Thoracic aorta (tissue), 2 donors: ENCODE data around the gene ZNF385C. TPM values are rescaled to one million over a fixed set of nuclear protein-coding genes. Genes with fewer than 3 reads are reported as not detected.

Source experiments
- ATAC-seq: fragments of 150-250 bp; one replicate; pipeline ENCODE4 v1.8.0; 2017; ENCODE audit warnings: low read depth; ENCODE audit not compliant: insufficient number of reproducible peaks, low FRiP score
- DNase-seq: peaks from one replicate; pipeline ENCODE4 v3.0.0-alpha.2; 2020; ENCODE audit warnings: low spot score
- H3K27ac ChIP-seq, 2 donors: fragments of 200-600 bp; sonication (generic); 1 replicate in 1 of 2; 2 replicates in 1 of 2; pipeline ENCODE4 v1.5.1; 2016; ENCODE audit warnings: mild to moderate bottlenecking in 2 of 2, moderate library complexity in 2 of 2
- H3K27me3 ChIP-seq: fragments of 200-600 bp; sonication (generic); replicated peaks from 2 replicates; pipeline ENCODE4 v1.6.0; 2016; ENCODE audit warnings: mild to moderate bottlenecking; ENCODE audit not compliant: insufficient read depth
- H3K36me3 ChIP-seq: fragments of 200-600 bp; sonication (generic); one replicate; pipeline ENCODE4 v1.5.1; 2016
- H3K4me1 ChIP-seq, 2 donors: fragments of 200-600 bp; sonication (generic); 1 replicate in 1 of 2; 2 replicates in 1 of 2; pipeline versions ENCODE4 v1.5.1 to v1.6.0; 2016; ENCODE audit warnings: low read depth in 2 of 2, mild to moderate bottlenecking in 1 of 2; ENCODE audit not compliant: control insufficient read depth in 1 of 2
- H3K4me3 ChIP-seq: fragments of 200-600 bp; sonication (generic); 2 replicates; pipeline ENCODE4 v1.5.1; 2016; ENCODE audit warnings: mild to moderate bottlenecking
- H3K9me3 ChIP-seq: fragments of 200-600 bp; sonication (generic); 2 replicates; pipeline ENCODE4 v1.5.1; 2016
- CTCF ChIP-seq: fragments of 200-600 bp; sonication (generic); IDR thresholded peaks from one replicate; pipeline ENCODE4 v1.5.1; 2019; ENCODE audit warnings: antibody characterized with exemption
- total RNA-seq, 2 donors: library from RNA; depleted of rRNA; stranded (reverse); fragments of >200 nt; gene quantifications; one replicate each; pipeline versions ENCODE4 v1.1.0 to v1.2.3, GENCODE V29; 2016

The ZNF385C gene
- total RNA-seq, 2 donors from 2014 or later = not detected

- Histone ChIP-seq H3K36me3 (peaks cover 11% of the 10 kb centered on the region), H3K4me1 (peaks cover 7 to 10% of the 10 kb centered on the region in 2 donors), H3K27me3 (no peaks in the 10 kb centered on the region), H3K4me3 (no peak within 1 kb of the TSS), H3K9me3 (no peaks in the 10 kb centered on the region), H3K27ac (no peak within 1 kb of the TSS)
- DNase-seq (no peak), ATAC-seq (no peak)
- no peak for TF ChIP-seq CTCF
These were observed 24.4 kb upstream of the ZNF385C start, which contains the start of gene HSPB9 for GRCh38 chr17:42122371-42123303. TSS of gene HSPB9 (plus strand) at chr17:42122804. CDS start at chr17:42122851, 47 bp downstream.

GRCh38 chr17:42120770-42121769 is 22.8 kb upstream of the ZNF385C start, which contains the start of gene KAT2A:
TSS of gene KAT2A (minus strand) at chr17:42121367. CDS start at chr17:42121304, 63 bp downstream.
- TF ChIP-seq CTCF = no peak
- H3K9me3 ChIP-seq = no peaks in the 10 kb centered on the region
- ATAC-seq (no peak), DNase-seq (no peak)
- no peaks in the 10 kb centered on the region for H3K27me3 ChIP-seq
- H3K4me1 ChIP-seq = peaks cover 7 to 10% of the 10 kb centered on the region in 2 donors
- H3K36me3 ChIP-seq = peaks cover 6% of the 10 kb centered on the region
- peak within 1 kb of the TSS; percentile 93 for H3K4me3 ChIP-seq
- H3K27ac ChIP-seq = no peak within 1 kb of the TSS

GRCh38 chr17:42120161-42120769 is 22.0 kb upstream of the ZNF385C start:
- H3K36me3 ChIP-seq = no peaks in the 10 kb centered on the region
- TF ChIP-seq CTCF = no peak
- DNase-seq (no peak), ATAC-seq (no peak)
- H3K27me3 ChIP-seq = no peaks in the 10 kb centered on the region
- peak overlapping the region; percentile 93 for H3K4me3 ChIP-seq
- peaks cover 7 to 10% of the 10 kb centered on the region in 2 donors for H3K4me1 ChIP-seq
- no peak overlapping the region for H3K27ac ChIP-seq
- no peaks in the 10 kb centered on the region for H3K9me3 ChIP-seq

GRCh38 chr17:42119301-42119700 is 21.0 kb upstream of the ZNF385C start:
- Histone ChIP-seq H3K4me1 (peaks cover 7 to 10% of the 10 kb centered on the region in 2 donors), H3K4me3 (no peak overlapping the region), H3K36me3 (no peaks in the 10 kb centered on the region), H3K9me3 (no peaks in the 10 kb centered on the region), H3K27ac (no peak overlapping the region), H3K27me3 (no peaks in the 10 kb centered on the region)
- no peak for TF ChIP-seq CTCF
- DNase-seq = no peak
- ATAC-seq = no peak
